SK-N-SH (cell line): ENCODE data around the gene SNX9. TPM values are rescaled to one million over a fixed set of nuclear protein-coding genes. Genes with fewer than 3 reads are reported as not detected.

Experiments used
- CTCF ChIA-PET: fragments of 300-600, 350-600 bp; formaldehyde crosslinking; extraction: SDS; loops from one replicate; lab custom pipeline; 2021; lab: Yijun Ruan, JAX
- POLR2A ChIA-PET: fragments of 350-600 bp; sonication (Branson Sonifier 250); formaldehyde crosslinking; extraction: SDS; loops from one replicate; lab custom pipeline; 2020; ENCODE audit warnings: antibody characterized with exemption, inconsistent platforms; lab: Yijun Ruan, JAX
- DNase-seq: peaks from one replicate; pipeline ENCODE4 v3.0.0; 2012
- H2AFZ ChIP-seq: fragments of 200-600 bp; sonication (generic); 2 replicates; pipeline ENCODE4 v1.8.1; 2016; ENCODE audit warnings: antibody characterized with exemption, mild to moderate bottlenecking, low read depth
- H3F3A ChIP-seq: fragments of 200-600 bp; sonication (generic); replicated peaks from 2 replicates; pipeline ENCODE3; 2016; ENCODE audit warnings: antibody characterized with exemption, mild to moderate bottlenecking; ENCODE audit not compliant: insufficient read depth
- H3K27ac ChIP-seq, 2 experiments: fragments of 200-500 bp in 1 of 2; fragments of 200-600 bp in 1 of 2; sonication (Bioruptor generic) in 1 of 2; sonication (generic), shearing (Covaris generic) in 1 of 2; 2 replicates each; pipeline versions ENCODE4 v1.5.1 to v1.6.1; 2014 to 2016; ENCODE audit warnings: low read depth in 2 of 2, inconsistent platforms in 1 of 2, low read length in 1 of 2, mild to moderate bottlenecking in 1 of 2, mixed read lengths in 1 of 2
- H3K27me3 ChIP-seq: fragments of 200-600 bp; sonication (generic), shearing (Covaris generic); 2 replicates; pipeline ENCODE4 v1.6.1; 2016; ENCODE audit warnings: mixed run types; ENCODE audit not compliant: insufficient read depth
- H3K36me3 ChIP-seq, 2 experiments: fragments of 200-500 bp in 1 of 2; fragments of 200-600 bp in 1 of 2; sonication (Bioruptor generic) in 1 of 2; sonication (generic) in 1 of 2; replicated peaks in 1 of 2; 2 replicates each; pipeline versions ENCODE3 to v1.5.1; 2014 to 2016; ENCODE audit warnings: low read length in 1 of 2, mild to moderate bottlenecking in 1 of 2; ENCODE audit not compliant: insufficient read depth in 2 of 2, control insufficient read depth in 1 of 2
- H3K4me1 ChIP-seq, 2 experiments: fragments of 200-500 bp in 1 of 2; fragments of 200-600 bp in 1 of 2; sonication (Bioruptor generic) in 1 of 2; sonication (generic), shearing (Covaris generic) in 1 of 2; 2 replicates each; pipeline versions ENCODE4 v1.5.1 to v1.6.1; 2014 to 2016; ENCODE audit warnings: low read depth in 1 of 2, low read length in 1 of 2, mixed run types in 1 of 2; ENCODE audit not compliant: insufficient read depth in 2 of 2, control insufficient read depth in 1 of 2
- H3K4me2 ChIP-seq: fragments of 200-600 bp; sonication (generic), shearing (Covaris generic); 2 replicates; pipeline ENCODE4 v1.6.1; 2017; ENCODE audit warnings: mixed run types
- H3K4me3 ChIP-seq, 2 experiments: fragments of 200-500 bp in 1 of 2; fragments of 200-600 bp in 1 of 2; sonication (Bioruptor generic) in 1 of 2; sonication (generic), shearing (Covaris generic) in 1 of 2; 2 replicates each; pipeline versions ENCODE4 v1.5.1 to v1.8.1; 2014 to 2016; ENCODE audit warnings: low read depth in 2 of 2, inconsistent platforms in 1 of 2, low read length in 1 of 2, mild to moderate bottlenecking in 1 of 2, mixed read lengths in 1 of 2, moderate library complexity in 1 of 2
- H3K79me2 ChIP-seq: fragments of 200-600 bp; sonication (generic); 2 replicates; pipeline ENCODE4 v1.8.1; 2017; ENCODE audit warnings: mild to moderate bottlenecking; ENCODE audit not compliant: insufficient read depth
- H3K9ac ChIP-seq: fragments of 200-600 bp; sonication (generic); 2 replicates; pipeline ENCODE4 v1.6.1; 2017; ENCODE audit warnings: mixed run types
- H3K9me2 ChIP-seq: fragments of 200-600 bp; sonication (generic); 2 replicates; pipeline ENCODE4 v1.6.1; 2017; ENCODE audit warnings: mixed run types
- H3K9me3 ChIP-seq: fragments of 200-600 bp; sonication (generic); 2 replicates; pipeline ENCODE4 v1.6.1; 2017; ENCODE audit warnings: mixed run types, mild to moderate bottlenecking, moderate library complexity
- H4K20me1 ChIP-seq: fragments of 200-600 bp; sonication (generic); 2 replicates; pipeline ENCODE4 v1.6.1; 2017; ENCODE audit warnings: mild to moderate bottlenecking, mixed run types; ENCODE audit not compliant: insufficient read depth
- CHD2 ChIP-seq: fragments of 150-350 bp; IDR thresholded peaks from 2 replicates; pipeline ENCODE4 v1.6.1; 2018; ENCODE audit warnings: low read length; ENCODE audit not compliant: partially characterized antibody
- ELF1 ChIP-seq: IDR thresholded peaks from 2 replicates; pipeline ENCODE4 v1.4.0; 2012
- FOXJ3 ChIP-seq: sonication (generic); formaldehyde crosslinking; IDR thresholded peaks from 2 replicates; pipeline ENCODE4 v1.5.1; 2020; ENCODE audit warnings: mild to moderate bottlenecking, missing genetic modification reagents
- FOXM1 ChIP-seq: IDR thresholded peaks from 2 replicates; pipeline ENCODE4 v1.4.0; 2012; ENCODE audit warnings: low read depth, mild to moderate bottlenecking
- JUND ChIP-seq: IDR thresholded peaks from 2 replicates; pipeline ENCODE4 v1.4.0; 2012
- RXRA ChIP-seq: IDR thresholded peaks from 2 replicates; pipeline ENCODE4 v1.4.0; 2012; ENCODE audit warnings: low read depth, mild to moderate bottlenecking, borderline replicate concordance
- TAF1 ChIP-seq: IDR thresholded peaks from 2 replicates; pipeline ENCODE4 v1.6.1; 2012; ENCODE audit warnings: low read depth, mild to moderate bottlenecking, low read length, moderate library complexity, borderline replicate concordance
- TEAD4 ChIP-seq: IDR thresholded peaks from 2 replicates; pipeline ENCODE4 v1.4.0; 2012; ENCODE audit warnings: mild to moderate bottlenecking, borderline replicate concordance; ENCODE audit not compliant: insufficient read depth
- WGBS: methylation state at CpG from one replicate; pipeline ENCODE4 v1.1.6; 2017; ENCODE audit warnings: low lambda C conversion rate; 5-methylcytosine and 5-hydroxymethylcytosine counted together
- polyA plus RNA-seq, 3 experiments: library from polyadenylated mRNA; depleted of rRNA; stranded (reverse); fragments of >200 nt; gene quantifications; 2 replicates each; pipeline ENCODE4 v1.2.3, GENCODE V29; 2012
- TF ChIP-seq, protein P1 (sequence below): fragments of 150-350 bp; IDR thresholded peaks from 2 replicates; pipeline ENCODE4 v1.6.1; 2017; ENCODE audit warnings: antibody characterized with exemption, low read length, low read depth, borderline replicate concordance
- TF ChIP-seq, protein P2 (sequence below): IDR thresholded peaks from 2 replicates; pipeline ENCODE4 v1.4.0; 2012; ENCODE audit warnings: low read depth, borderline replicate concordance

The SNX9 gene
- polyA plus RNA-seq, 1 of the 3 experiments (the other 2 are of a cell fraction) = 31.6 TPM

DNA sequence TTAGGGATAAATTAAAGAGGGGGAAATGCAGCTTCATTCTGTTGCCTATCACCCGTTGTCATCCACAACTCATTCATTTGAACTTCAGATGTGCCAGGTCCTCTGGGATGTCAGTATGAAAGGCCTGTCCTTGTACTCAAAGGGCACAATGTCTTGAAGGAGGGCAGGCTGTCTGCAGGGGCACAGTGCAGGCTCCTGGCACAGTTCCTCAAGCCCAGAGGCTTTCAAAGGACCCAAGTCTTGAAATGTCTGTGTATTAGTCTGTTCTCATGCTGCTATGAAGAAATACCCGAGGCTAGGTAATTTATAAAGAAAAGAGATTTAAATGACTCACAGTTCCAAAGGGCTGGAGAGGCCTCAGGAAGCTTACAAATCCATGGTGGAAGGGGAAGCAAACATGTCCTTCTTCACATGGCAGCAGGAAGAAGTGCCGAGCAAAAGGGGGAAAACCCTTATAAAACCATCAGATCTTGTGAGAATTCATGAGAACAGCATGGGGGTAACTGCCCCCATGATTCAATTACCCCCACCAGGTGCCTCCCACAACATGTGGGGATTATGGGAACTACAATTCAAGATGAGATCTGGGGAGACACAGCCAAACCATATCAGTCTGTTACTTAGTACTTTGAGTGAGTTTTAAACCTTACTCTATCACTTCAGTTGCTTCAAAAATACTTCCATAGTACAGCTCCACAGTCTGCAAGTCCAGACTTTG is 9.4 kb downstream of the SNX9 start:
- Histone ChIP-seq H2AFZ (no peak overlapping the region), H3K79me2 (peaks cover 100% of the 10 kb centered on the region), H3K4me3 (no peak overlapping the region), H3K9me2 (no peaks in the 10 kb centered on the region), H4K20me1 (peaks cover 66% of the 10 kb centered on the region), H3K9ac (no peak overlapping the region), H3K36me3 (peaks cover 0 to 9% of the 10 kb centered on the region in 2 experiments), H3K27me3 (no peaks in the 10 kb centered on the region), H3K27ac (peak overlapping the region; percentile 3 to 90; a peak in 2 of 4 replicates), H3K4me1 (peaks cover 8 to 29% of the 10 kb centered on the region in 2 experiments; a peak in 3 of 4 replicates), H3K4me2 (no peak overlapping the region), H3K9me3 (no peaks in the 10 kb centered on the region), H3F3A (peaks cover 20% of the 10 kb centered on the region)
- WGBS = 73% methylated on average over 3 of the region's 3 CpGs
- DNase-seq = no peak
- CTCF ChIA-PET = interaction anchor here (0.6 to 1.5 kb wide), 4 partner anchors 13 to 886 kb away, joined by 3 to 4 read pairs (median 4); no protein-coding TSS in a partner anchor
- TF ChIP-seq TAF1 (no peak), RXRA (no peak), TEAD4 (no peak), ELF1 (no peak)
- TF ChIP-seq, protein P1, sequence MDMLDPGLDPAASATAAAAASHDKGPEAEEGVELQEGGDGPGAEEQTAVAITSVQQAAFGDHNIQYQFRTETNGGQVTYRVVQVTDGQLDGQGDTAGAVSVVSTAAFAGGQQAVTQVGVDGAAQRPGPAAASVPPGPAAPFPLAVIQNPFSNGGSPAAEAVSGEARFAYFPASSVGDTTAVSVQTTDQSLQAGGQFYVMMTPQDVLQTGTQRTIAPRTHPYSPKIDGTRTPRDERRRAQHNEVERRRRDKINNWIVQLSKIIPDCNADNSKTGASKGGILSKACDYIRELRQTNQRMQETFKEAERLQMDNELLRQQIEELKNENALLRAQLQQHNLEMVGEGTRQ = no peak
- POLR2A ChIA-PET = no interaction called here

DNA sequence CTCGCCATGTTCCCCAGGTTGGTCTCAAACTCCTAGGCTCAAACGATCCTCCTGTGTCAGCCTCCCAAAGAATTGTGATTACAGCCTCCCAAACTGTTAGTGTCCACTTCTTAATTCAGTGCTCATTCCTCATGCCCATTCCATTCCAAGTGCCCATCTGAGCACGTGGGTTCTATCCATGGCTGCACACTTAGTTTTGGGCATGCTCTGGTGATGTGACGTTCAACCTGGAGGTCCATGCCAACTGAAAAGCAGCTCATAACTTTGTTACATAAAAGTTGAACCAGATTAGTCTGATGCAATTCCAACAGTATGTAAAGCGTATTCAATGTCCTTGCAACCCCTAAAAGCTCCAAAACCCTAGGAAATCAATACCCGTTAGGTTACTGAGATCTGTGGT is 11.5 kb downstream of the SNX9 start:
- DNase-seq = no peak
- no peaks in the 10 kb centered on the region for H3K9me3 ChIP-seq
- TF ChIP-seq JUND (no peak), FOXJ3 (CRISPR knock-in tag) (no peak), FOXM1 (no peak), RXRA (no peak), CHD2 (no peak)
- TF ChIP-seq, protein P1 = no peak
- TF ChIP-seq, protein P2, sequence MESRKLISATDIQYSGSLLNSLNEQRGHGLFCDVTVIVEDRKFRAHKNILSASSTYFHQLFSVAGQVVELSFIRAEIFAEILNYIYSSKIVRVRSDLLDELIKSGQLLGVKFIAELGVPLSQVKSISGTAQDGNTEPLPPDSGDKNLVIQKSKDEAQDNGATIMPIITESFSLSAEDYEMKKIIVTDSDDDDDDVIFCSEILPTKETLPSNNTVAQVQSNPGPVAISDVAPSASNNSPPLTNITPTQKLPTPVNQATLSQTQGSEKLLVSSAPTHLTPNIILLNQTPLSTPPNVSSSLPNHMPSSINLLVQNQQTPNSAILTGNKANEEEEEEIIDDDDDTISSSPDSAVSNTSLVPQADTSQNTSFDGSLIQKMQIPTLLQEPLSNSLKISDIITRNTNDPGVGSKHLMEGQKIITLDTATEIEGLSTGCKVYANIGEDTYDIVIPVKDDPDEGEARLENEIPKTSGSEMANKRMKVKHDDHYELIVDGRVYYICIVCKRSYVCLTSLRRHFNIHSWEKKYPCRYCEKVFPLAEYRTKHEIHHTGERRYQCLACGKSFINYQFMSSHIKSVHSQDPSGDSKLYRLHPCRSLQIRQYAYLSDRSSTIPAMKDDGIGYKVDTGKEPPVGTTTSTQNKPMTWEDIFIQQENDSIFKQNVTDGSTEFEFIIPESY = no peak
- TF ChIP-seq, all 33 proteins: peak for 0
- H4K20me1 ChIP-seq = peaks cover 59% of the 10 kb centered on the region
- H3F3A ChIP-seq = peaks cover 8% of the 10 kb centered on the region
- no peak overlapping the region for H2AFZ ChIP-seq
- H3K36me3 ChIP-seq = peaks cover 0 to 9% of the 10 kb centered on the region in 2 experiments
- no peaks in the 10 kb centered on the region for H3K27me3 ChIP-seq
- CTCF ChIA-PET = interaction anchor here (0.5 to 1.6 kb wide), 5 partner anchors 12 to 113 kb away, joined by 3 to 4 read pairs (median 3); no protein-coding TSS in a partner anchor
- H3K4me2 ChIP-seq = no peak overlapping the region
- no peak overlapping the region for H3K9ac ChIP-seq
- POLR2A ChIA-PET = no interaction called here
- H3K4me3 ChIP-seq = no peak overlapping the region
- no peak overlapping the region; a peak in 2 of 4 replicates for H3K27ac ChIP-seq
- H3K79me2 ChIP-seq = peaks cover 100% of the 10 kb centered on the region
- 92% methylated on average over 6 of the region's 6 CpGs for WGBS
- H3K9me2 ChIP-seq = no peaks in the 10 kb centered on the region
- H3K4me1 ChIP-seq = peaks cover 8 to 29% of the 10 kb centered on the region in 2 experiments; a peak in 3 of 4 replicates
